Right lobe of liver (tissue), 6 donors: ENCODE data around the gene MGAT4A. TPM values are rescaled to one million over a fixed set of nuclear protein-coding genes. Genes with fewer than 3 reads are reported as not detected.

Experiments
- ATAC-seq, 4 donors: fragments of 200-7000 bp; cut with Tn5 transposase; one replicate each; pipeline ENCODE4 v1.9.1; 2020; ENCODE audit warnings: mild to moderate bottlenecking in 4 of 4, moderate library complexity in 4 of 4
- DNase-seq, 3 donors: peaks; one replicate each; pipeline ENCODE4 v3.0.0-alpha.2; 2020
- H3K27ac ChIP-seq, 3 donors: fragments of 200-600 bp; one replicate each; pipeline ENCODE4 v1.8.0; 2022
- H3K27me3 ChIP-seq, 2 donors: fragments of 200-600 bp; one replicate each; pipeline ENCODE4 v1.8.0; 2022
- H3K36me3 ChIP-seq, 4 donors: fragments of 200-600 bp; sonication (generic) in 1 of 4; one replicate each; pipeline versions ENCODE4 v1.5.1 to v1.8.0; 2017 to 2022; ENCODE audit warnings: control low read depth in 1 of 4
- H3K4me1 ChIP-seq, 4 donors: fragments of 200-600 bp; sonication (generic) in 1 of 4; one replicate each; pipeline versions ENCODE4 v1.5.1 to v1.8.0; 2017 to 2022; ENCODE audit warnings: control low read depth in 1 of 4
- H3K4me3 ChIP-seq, 3 donors: fragments of 200-600 bp; one replicate each; pipeline ENCODE4 v1.8.0; 2022
- H3K9me3 ChIP-seq, 4 donors: fragments of 200-600 bp; sonication (generic) in 1 of 4; one replicate each; pipeline versions ENCODE4 v1.5.1 to v1.8.0; 2017 to 2022; ENCODE audit warnings: control low read depth in 1 of 4
- POLR2A ChIP-seq: fragments of 450-650 bp; IDR thresholded peaks from one replicate; pipeline ENCODE4 v1.6.1; 2017; ENCODE audit warnings: antibody characterized with exemption, mild to moderate bottlenecking
- WGBS: methylation state at CpG from one replicate; pipeline ENCODE4 v1.1.6; 2018; ENCODE audit warnings: low coverage, low lambda C conversion rate; ENCODE audit not compliant: insufficient coverage; ENCODE audit errors: missing lambda C conversion rate; 5-methylcytosine and 5-hydroxymethylcytosine counted together
- intact Hi-C, 2 donors: fragments of 100-400 bp; cut with DNase I; formaldehyde crosslinking; loops; one replicate each; pipeline versions ENCODE4 v1.11.2 to v1.14.1; 2022
- total RNA-seq, 6 experiments: library from RNA; depleted of rRNA in 2 of 6; stranded (reverse); fragments of >200 nt in 2 of 6; fragmentation: NEBNext Ultra II Directional in 3 of 6; extraction: Animal tissue kit (Norgen Biotek cat#: 25700) in 3 of 6; gene quantifications; one replicate each; pipeline versions ENCODE4 v1.1.0 to v1.2.4, GENCODE V29; 2016 to 2023
- TF ChIP-seq, protein P1 (sequence below), 4 donors: fragments of 200-600 bp in 3 of 4; fragments of 450-650 bp in 1 of 4; IDR thresholded peaks; one replicate each; pipeline versions ENCODE4 v1.5.1 to v1.8.0; 2016 to 2022; ENCODE audit warnings: antibody characterized with exemption in 4 of 4, mild to moderate bottlenecking in 2 of 4
- donor health status: DM: no; HTN: yes; CAD: no.
- donor health status: DM: no; HTN: no; CAD: no.
- donor health status: DM: no; HTN: no; CAD: no.
- donor health status: DM: no; HTN: yes; CAD: no.
- donor health status: DM: no; HTN: yes; CAD: no.

MGAT4A gene
- total RNA-seq, 6 experiments from 2014 or later = 7.8 to 16.0 (median 11.7) TPM

DNA sequence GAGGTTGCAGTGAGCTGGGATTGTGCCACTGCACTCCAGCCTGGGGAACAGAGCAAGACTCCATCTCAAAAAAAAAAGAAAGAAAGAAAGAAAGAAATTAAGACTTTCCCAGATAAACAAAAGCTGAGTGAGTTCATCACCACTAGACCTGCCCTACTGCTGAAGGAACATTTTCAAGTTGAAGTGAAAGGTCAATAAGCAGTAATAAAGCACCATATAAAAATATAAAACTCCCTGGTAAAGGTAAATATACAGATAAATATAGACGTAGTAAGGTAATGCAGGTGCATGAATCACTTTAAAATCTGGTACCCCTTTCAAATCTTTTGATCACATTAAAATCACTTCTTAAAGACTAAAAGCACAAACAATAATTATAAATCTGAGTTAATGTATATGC lies 79.9 kb downstream of the MGAT4A start:
- 77% methylated on average over 1 of the region's 1 CpG for WGBS
- intact Hi-C loops = loop anchor here in 1 of 2 donors (2.0 kb wide), 1 partner anchor 184 kb away; no protein-coding TSS in a partner anchor

DNA sequence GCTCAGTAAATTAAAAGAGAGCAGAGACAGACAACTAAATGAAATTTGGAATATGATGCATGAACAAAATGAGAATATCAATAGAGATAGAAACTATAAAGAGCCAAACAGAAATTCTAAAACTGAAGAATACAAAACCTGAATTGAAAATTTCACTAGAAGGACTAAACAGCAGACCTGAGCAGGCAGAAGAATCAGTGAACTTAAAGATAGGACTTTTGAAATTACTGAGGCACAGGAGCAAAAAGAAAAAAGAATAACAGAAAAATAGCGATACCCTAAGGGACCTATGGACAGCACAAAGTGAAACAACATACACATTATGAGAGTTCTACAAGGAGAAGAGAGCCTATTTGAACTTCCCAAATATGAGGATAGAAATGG lies 80.9 kb downstream of the MGAT4A start:
- no peaks in the 10 kb centered on the region for H3K9me3 ChIP-seq
- H3K27ac ChIP-seq = no peak overlapping the region
- intact Hi-C loops = loop anchor here (2.0 to 5.0 kb wide), 2 partner anchors 185 to 187 kb away; no protein-coding TSS in a partner anchor
- no peak overlapping the region for H3K4me3 ChIP-seq
- no peak for TF ChIP-seq POLR2A
- TF ChIP-seq, protein P1, sequence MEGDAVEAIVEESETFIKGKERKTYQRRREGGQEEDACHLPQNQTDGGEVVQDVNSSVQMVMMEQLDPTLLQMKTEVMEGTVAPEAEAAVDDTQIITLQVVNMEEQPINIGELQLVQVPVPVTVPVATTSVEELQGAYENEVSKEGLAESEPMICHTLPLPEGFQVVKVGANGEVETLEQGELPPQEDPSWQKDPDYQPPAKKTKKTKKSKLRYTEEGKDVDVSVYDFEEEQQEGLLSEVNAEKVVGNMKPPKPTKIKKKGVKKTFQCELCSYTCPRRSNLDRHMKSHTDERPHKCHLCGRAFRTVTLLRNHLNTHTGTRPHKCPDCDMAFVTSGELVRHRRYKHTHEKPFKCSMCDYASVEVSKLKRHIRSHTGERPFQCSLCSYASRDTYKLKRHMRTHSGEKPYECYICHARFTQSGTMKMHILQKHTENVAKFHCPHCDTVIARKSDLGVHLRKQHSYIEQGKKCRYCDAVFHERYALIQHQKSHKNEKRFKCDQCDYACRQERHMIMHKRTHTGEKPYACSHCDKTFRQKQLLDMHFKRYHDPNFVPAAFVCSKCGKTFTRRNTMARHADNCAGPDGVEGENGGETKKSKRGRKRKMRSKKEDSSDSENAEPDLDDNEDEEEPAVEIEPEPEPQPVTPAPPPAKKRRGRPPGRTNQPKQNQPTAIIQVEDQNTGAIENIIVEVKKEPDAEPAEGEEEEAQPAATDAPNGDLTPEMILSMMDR (IDR thresholded peaks at IDR 0.05) = no peak
- ATAC-seq (no peak), DNase-seq (no peak)
- no peaks in the 10 kb centered on the region for H3K36me3 ChIP-seq
- WGBS = 82% methylated on average over 1 of the region's 1 CpG
- H3K27me3 ChIP-seq = no peaks in the 10 kb centered on the region
- peaks cover 0 to 3% (median 0%) of the 10 kb centered on the region in 4 donors for H3K4me1 ChIP-seq

More for the DNA sequence above, 79.9 kb downstream of the MGAT4A start:
- ATAC-seq (no peak), DNase-seq (no peak)
- TF ChIP-seq POLR2A = no peak
- TF ChIP-seq, protein P1 (IDR thresholded peaks at IDR 0.05) = no peak
- Histone ChIP-seq H3K27me3 (no peaks in the 10 kb centered on the region), H3K27ac (no peak overlapping the region), H3K4me1 (peaks cover 0 to 3% (median 0%) of the 10 kb centered on the region in 4 donors), H3K9me3 (no peaks in the 10 kb centered on the region), H3K4me3 (no peak overlapping the region), H3K36me3 (no peaks in the 10 kb centered on the region)

DNA sequence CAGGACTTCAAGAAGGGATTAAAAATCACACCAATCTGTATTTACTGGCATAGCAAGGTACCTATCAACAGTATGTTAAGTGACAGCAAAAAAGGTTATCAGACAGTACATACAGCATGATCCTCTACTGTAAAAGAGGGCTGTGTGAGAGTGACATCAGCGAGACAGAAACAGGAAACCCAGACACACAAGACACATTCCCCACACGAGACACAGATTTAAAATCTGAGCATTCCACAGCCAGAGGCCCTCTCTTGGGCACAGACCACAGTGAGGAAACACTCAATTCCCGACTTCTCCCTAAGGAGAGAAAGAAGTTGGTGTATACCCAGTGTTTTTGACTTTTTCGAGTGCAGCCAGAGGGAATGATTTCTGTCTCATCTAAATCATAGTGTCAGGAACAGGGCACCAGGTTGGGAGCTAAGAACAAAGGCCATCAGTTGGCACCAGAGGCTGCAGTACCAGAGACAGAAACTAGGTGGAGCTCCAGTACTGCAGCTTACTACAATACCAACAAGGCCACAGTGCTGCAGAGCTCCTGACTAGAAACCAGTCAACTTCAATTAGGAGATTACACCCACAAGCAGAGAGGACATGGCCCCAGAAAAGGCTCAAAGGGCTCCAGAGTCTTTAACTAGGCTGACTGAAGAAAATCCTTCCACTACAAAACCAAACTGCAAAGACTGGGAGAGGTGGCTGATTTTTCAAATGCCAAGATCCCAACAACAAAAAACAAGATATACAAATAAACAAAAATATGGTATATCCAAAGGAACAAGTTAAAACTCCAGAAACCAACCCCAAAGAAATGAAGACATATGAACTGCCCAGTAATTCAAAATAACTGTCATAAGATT lies 81.6 kb downstream of the MGAT4A start:
- ATAC-seq = peak; percentile 100
- Histone ChIP-seq H3K4me1 (peaks cover 0 to 3% (median 0%) of the 10 kb centered on the region in 4 donors), H3K27ac (no peak overlapping the region), H3K9me3 (no peaks in the 10 kb centered on the region), H3K4me3 (no peak overlapping the region), H3K27me3 (no peaks in the 10 kb centered on the region), H3K36me3 (no peaks in the 10 kb centered on the region)
- peak; percentile 60 to 81 (median 60) for DNase-seq
- WGBS = 28% methylated on average over 4 of the region's 4 CpGs
- intact Hi-C loops = loop anchor here in 1 of 2 donors (5.0 kb wide), 1 partner anchor 188 kb away; no protein-coding TSS in a partner anchor
- TF ChIP-seq POLR2A = no peak
- TF ChIP-seq, protein P1 (IDR thresholded peaks at IDR 0.05) = peak; percentile 95 to 99 (median 98)

DNA sequence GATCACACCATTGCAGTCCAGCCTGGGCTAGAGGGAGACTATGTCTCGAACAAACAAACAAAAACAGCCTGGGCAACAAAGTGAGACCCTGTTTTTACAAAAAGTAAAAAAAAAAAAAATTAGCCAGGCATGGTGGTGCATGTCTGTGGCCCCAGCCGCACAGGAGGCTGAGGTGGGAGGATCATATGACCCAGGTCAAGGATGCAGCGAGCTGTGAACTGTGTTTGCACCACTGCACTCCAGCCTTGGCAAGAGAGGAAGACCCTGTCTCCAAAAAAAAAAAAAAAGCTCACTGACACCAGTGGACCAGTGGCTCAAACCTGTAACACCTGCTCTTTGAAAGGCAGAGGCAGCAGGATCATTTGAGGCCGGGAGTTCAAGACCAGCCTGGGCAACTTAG lies 82.5 kb downstream of the MGAT4A start:
- DNase-seq (no peak), ATAC-seq (no peak)
- Histone ChIP-seq H3K27me3 (no peaks in the 10 kb centered on the region), H3K36me3 (no peaks in the 10 kb centered on the region), H3K9me3 (no peaks in the 10 kb centered on the region), H3K27ac (no peak overlapping the region), H3K4me3 (no peak overlapping the region), H3K4me1 (peaks cover 0 to 3% (median 0%) of the 10 kb centered on the region in 4 donors)
- 72% methylated on average over 2 of the region's 4 CpGs for WGBS
- intact Hi-C loops = loop anchor here in 1 of 2 donors (5.0 kb wide), 1 partner anchor 189 kb away; no protein-coding TSS in a partner anchor
- TF ChIP-seq, protein P1 (IDR thresholded peaks at IDR 0.05) = no peak
- TF ChIP-seq POLR2A = no peak
